Measurements from ENCODE around the gene EID2B. TPM values are rescaled to one million over a fixed set of nuclear protein-coding genes. Genes with fewer than 3 reads are reported as not detected.

The EID2B gene
- total and polyA plus RNA-seq, 2 of the 13 experiments (the other 11 are each of a cell fraction or from before 2014, with no cell fraction given) = 2.5 to 3.7 TPM

DNA sequence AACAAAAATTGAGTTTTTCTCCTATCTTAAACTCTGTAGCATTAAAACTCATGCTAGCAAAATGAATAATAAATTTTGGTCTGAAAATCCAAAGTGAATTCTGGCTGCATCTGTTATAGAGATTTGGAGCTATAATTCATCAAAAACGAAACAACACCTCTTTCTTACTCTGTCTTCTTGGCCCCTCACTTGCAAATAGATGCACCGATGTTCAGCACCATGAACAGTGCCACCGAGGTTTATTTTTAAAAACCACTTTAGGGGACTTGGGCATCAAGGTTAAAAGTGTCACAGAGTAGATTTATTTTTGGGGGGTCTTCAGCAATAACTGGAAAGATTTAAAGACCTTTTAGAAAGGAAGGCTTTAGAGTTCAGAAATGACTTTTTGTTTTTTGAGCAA is 33.4 kb upstream of the EID2B start:
- 0% methylated on average over 3 of the region's 3 CpGs for WGBS (ENCODE audit: low lambda C conversion rate)
- Histone ChIP-seq H2AFZ (ENCODE audit: low read length) (no peak overlapping the region), H3K27ac (ENCODE audit: extremely low read length, insufficient read depth, low read length) (no peak overlapping the region), H3K79me2 (ENCODE audit: insufficient read depth, low read length) (no peaks in the 10 kb centered on the region), H3K4me3 (replicated peaks in 1 of 3; ENCODE audit: insufficient read depth in 1 of 3, low read depth in 2 of 3, low read length in 3 of 3) (no peak overlapping the region), H3K27me3 (ENCODE audit: control insufficient read depth in 1 of 2, insufficient read depth in 2 of 2, low read length in 2 of 2) (no peaks in the 10 kb centered on the region), H4K20me1 (ENCODE audit: insufficient read depth, low read length) (no peaks in the 10 kb centered on the region), H3K4me1 (ENCODE audit: insufficient read depth, low read length) (no peaks in the 10 kb centered on the region), H3K4me2 (ENCODE audit: low read depth, low read length) (no peak overlapping the region), H3K36me3 (replicated peaks in 1 of 2; ENCODE audit: control insufficient read depth in 1 of 2, insufficient read depth in 2 of 2, low read length in 2 of 2) (no peaks in the 10 kb centered on the region), H3K9me3 (ENCODE audit: low read length) (no peaks in the 10 kb centered on the region), H3K9ac (ENCODE audit: insufficient read depth, low read depth, low read length) (no peak overlapping the region)
- no TSS peak for BruUV-seq (replicated peaks)
- DNase-seq (ENCODE audit: low spot score) = no peak
- intact Hi-C loops (cut with micrococcal nuclease; ENCODE audit: unreplicated experiment) = no loop called here
- no peak for ATAC-seq
- TF ChIP-seq, protein P1, sequence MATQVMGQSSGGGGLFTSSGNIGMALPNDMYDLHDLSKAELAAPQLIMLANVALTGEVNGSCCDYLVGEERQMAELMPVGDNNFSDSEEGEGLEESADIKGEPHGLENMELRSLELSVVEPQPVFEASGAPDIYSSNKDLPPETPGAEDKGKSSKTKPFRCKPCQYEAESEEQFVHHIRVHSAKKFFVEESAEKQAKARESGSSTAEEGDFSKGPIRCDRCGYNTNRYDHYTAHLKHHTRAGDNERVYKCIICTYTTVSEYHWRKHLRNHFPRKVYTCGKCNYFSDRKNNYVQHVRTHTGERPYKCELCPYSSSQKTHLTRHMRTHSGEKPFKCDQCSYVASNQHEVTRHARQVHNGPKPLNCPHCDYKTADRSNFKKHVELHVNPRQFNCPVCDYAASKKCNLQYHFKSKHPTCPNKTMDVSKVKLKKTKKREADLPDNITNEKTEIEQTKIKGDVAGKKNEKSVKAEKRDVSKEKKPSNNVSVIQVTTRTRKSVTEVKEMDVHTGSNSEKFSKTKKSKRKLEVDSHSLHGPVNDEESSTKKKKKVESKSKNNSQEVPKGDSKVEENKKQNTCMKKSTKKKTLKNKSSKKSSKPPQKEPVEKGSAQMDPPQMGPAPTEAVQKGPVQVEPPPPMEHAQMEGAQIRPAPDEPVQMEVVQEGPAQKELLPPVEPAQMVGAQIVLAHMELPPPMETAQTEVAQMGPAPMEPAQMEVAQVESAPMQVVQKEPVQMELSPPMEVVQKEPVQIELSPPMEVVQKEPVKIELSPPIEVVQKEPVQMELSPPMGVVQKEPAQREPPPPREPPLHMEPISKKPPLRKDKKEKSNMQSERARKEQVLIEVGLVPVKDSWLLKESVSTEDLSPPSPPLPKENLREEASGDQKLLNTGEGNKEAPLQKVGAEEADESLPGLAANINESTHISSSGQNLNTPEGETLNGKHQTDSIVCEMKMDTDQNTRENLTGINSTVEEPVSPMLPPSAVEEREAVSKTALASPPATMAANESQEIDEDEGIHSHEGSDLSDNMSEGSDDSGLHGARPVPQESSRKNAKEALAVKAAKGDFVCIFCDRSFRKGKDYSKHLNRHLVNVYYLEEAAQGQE (IDR thresholded peaks at IDR 0.05; ENCODE audit: borderline replicate concordance in 1 of 2, low read depth in 1 of 2, low read length in 2 of 2) = peak; percentile 15 to 88
- no peak for TF ChIP-seq KDM4B (CRISPR knock-in tag; IDR thresholded peaks at IDR 0.05)
- peak; percentile 47; the same call in 1 of the 2 replicates for TF ChIP-seq MIER2 (CRISPR knock-in tag; IDR thresholded peaks at IDR 0.05)
- no peak for FAIRE-seq
- in situ Hi-C loops (cut with HindIII; ENCODE audit: extremely low pct_ligation_motif_present, low pct_unique_long_range_greater_than_20kb) = no loop called here
- ChIA-PET CTCF (ENCODE audit: low intra/inter-chr PET ratio, low total read pairs) (no interaction called here), POLR2A (no interaction called here)

GRCh38 chr19:39563408-39563807 is 30.8 kb upstream of the EID2B start:
- TF ChIP-seq YY1 (IDR thresholded peaks at IDR 0.05; ENCODE audit: insufficient read depth, insufficient replicate concordance, low read depth, low read length) (no peak), ZNF414 (CRISPR knock-in tag; IDR thresholded peaks at IDR 0.05) (no peak), ZFP36L1 (CRISPR knock-in tag; IDR thresholded peaks at IDR 0.05) (no peak), RERE (CRISPR knock-in tag; IDR thresholded peaks at IDR 0.05; ENCODE audit: low read depth) (no peak)
- CTCF ChIA-PET (ENCODE audit: low intra/inter-chr PET ratio, low total read pairs) = no interaction called here
- no peak overlapping the region for H3K9ac ChIP-seq (ENCODE audit: insufficient read depth, low read depth, low read length)
- no peak overlapping the region for H3K4me3 ChIP-seq (replicated peaks in 1 of 3; ENCODE audit: insufficient read depth in 1 of 3, low read depth in 2 of 3, low read length in 3 of 3)
- no peaks in the 10 kb centered on the region for H3K79me2 ChIP-seq (ENCODE audit: insufficient read depth, low read length)
- intact Hi-C loops (cut with micrococcal nuclease; ENCODE audit: unreplicated experiment) = no loop called here
- no TSS peak for BruUV-seq (replicated peaks)
- no peak for ATAC-seq
- H4K20me1 ChIP-seq (ENCODE audit: insufficient read depth, low read length) = no peaks in the 10 kb centered on the region
- WGBS (ENCODE audit: low lambda C conversion rate) = 0% methylated on average over 2 of the region's 2 CpGs
- no peak for DNase-seq (ENCODE audit: low spot score)
- no peak for FAIRE-seq
- POLR2A ChIA-PET = no interaction called here
- no peaks in the 10 kb centered on the region for H3K36me3 ChIP-seq (replicated peaks in 1 of 2; ENCODE audit: control insufficient read depth in 1 of 2, insufficient read depth in 2 of 2, low read length in 2 of 2)
- no peak overlapping the region for H3K27ac ChIP-seq (ENCODE audit: extremely low read length, insufficient read depth, low read length)
- in situ Hi-C loops (cut with HindIII; ENCODE audit: extremely low pct_ligation_motif_present, low pct_unique_long_range_greater_than_20kb) = no loop called here
- no peaks in the 10 kb centered on the region for H3K9me3 ChIP-seq (ENCODE audit: low read length)
- no peak overlapping the region for H2AFZ ChIP-seq (ENCODE audit: low read length)
- H3K4me2 ChIP-seq (ENCODE audit: low read depth, low read length) = no peak overlapping the region
- peaks cover 13% of the 10 kb centered on the region for H3K4me1 ChIP-seq (ENCODE audit: insufficient read depth, low read length)
- no peaks in the 10 kb centered on the region for H3K27me3 ChIP-seq (ENCODE audit: control insufficient read depth in 1 of 2, insufficient read depth in 2 of 2, low read length in 2 of 2)

Data from HepG2 (cell line).